ENCODE results near the gene SYCE3. TPM values are rescaled to one million over a fixed set of nuclear protein-coding genes. Genes with fewer than 3 reads are reported as not detected.

SYCE3 gene
- total RNA-seq, 2 experiments from 2014 or later, result not detected

DNA sequence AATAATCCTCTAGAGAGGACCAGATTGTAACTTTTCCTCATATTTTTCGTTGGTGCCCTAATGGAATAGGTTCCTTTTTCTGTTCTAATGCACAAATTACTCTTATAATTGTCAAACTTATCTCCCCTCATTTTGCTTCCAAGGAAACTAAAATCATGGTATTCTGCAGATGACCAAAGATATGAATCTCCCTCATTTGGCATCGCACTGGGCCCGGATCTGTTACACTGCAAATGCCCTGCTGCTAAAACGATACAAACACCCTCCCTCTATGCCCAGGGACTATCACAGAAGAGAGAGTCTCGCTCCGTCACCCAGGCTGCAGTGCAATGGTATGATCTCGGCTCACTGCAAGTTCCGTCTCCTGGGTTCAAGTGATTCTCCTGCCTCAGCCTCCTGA is 9.4 kb downstream of the SYCE3 start:
- Histone ChIP-seq H3K9me3 (ENCODE audit: low read length) (no peaks in the 10 kb centered on the region), H4K20me1 (ENCODE audit: insufficient read depth, low read length) (no peaks in the 10 kb centered on the region), H3K4me3 (ENCODE audit: low read depth, low read length, poor library complexity, severe bottlenecking) (no peak overlapping the region), H2AFZ (ENCODE audit: low read length) (no peak overlapping the region), H3K4me1 (ENCODE audit: insufficient read depth, low read length, poor library complexity, severe bottlenecking) (peaks cover 11% of the 10 kb centered on the region), H3K4me2 (ENCODE audit: low read length) (no peak overlapping the region), H3K36me3 (ENCODE audit: insufficient read depth, low read length) (no peaks in the 10 kb centered on the region), H3K27ac (ENCODE audit: low read depth, low read length, poor library complexity, severe bottlenecking) (no peak overlapping the region), H3K79me2 (ENCODE audit: insufficient read depth, low read depth, low read length) (no peaks in the 10 kb centered on the region), H3K9me2 (ENCODE audit: insufficient read depth, low read length) (no peaks in the 10 kb centered on the region)
- TF ChIP-seq EZH2phosphoT487 (IDR thresholded peaks at IDR 0.05; ENCODE audit: borderline replicate concordance, low read depth, low read length), result no peak
- TF ChIP-seq, protein P1, sequence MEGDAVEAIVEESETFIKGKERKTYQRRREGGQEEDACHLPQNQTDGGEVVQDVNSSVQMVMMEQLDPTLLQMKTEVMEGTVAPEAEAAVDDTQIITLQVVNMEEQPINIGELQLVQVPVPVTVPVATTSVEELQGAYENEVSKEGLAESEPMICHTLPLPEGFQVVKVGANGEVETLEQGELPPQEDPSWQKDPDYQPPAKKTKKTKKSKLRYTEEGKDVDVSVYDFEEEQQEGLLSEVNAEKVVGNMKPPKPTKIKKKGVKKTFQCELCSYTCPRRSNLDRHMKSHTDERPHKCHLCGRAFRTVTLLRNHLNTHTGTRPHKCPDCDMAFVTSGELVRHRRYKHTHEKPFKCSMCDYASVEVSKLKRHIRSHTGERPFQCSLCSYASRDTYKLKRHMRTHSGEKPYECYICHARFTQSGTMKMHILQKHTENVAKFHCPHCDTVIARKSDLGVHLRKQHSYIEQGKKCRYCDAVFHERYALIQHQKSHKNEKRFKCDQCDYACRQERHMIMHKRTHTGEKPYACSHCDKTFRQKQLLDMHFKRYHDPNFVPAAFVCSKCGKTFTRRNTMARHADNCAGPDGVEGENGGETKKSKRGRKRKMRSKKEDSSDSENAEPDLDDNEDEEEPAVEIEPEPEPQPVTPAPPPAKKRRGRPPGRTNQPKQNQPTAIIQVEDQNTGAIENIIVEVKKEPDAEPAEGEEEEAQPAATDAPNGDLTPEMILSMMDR (conservative IDR thresholded peaks at IDR 0.05; ENCODE audit: low read length), result no peak
- DNase-seq (ENCODE audit: low spot score), result no peak
- CTCF ChIA-PET (ENCODE audit: unreplicated experiment), result no interaction called here
- POLR2A ChIA-PET, result no interaction called here
- intact Hi-C loops (cut with micrococcal nuclease; ENCODE audit: unreplicated experiment), result no loop called here
- BruUV-seq (replicated peaks), result no TSS peak

DNA sequence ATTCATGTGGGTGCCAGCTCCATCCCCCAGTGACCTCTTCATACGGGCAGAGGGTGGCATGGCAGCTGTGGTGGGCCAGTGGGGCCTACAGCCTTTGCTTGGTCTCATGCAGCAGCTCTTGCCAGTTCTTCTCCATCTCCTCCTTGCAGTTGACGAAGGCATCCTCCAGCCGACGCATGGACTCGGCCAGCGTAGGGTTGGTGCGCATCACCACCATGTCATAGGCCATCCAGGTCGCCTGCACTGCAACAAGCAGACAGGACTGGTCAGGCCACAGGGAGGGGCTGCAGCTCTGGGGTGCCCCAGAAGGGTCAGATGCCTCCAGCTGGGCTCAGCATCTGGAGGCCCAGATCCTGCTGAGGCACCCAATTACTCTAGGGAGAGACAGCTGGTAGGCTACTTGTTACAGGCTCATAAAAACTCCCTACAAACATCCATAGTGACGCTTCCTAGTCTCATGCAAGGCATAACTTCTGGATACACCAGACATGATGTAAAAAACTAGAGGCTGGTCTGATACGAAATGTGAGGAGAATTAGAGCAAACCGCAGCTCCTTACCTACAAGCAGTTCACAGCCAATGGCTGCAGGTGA is 11.5 kb downstream of the SYCE3 start:
- DNase-seq (ENCODE audit: low spot score), result no peak
- H3K9me2 ChIP-seq (ENCODE audit: insufficient read depth, low read length), result no peaks in the 10 kb centered on the region
- CTCF ChIA-PET (ENCODE audit: unreplicated experiment), result no interaction called here
- no peak overlapping the region for H3K4me2 ChIP-seq (ENCODE audit: low read length)
- no peaks in the 10 kb centered on the region for H3K79me2 ChIP-seq (ENCODE audit: insufficient read depth, low read depth, low read length)
- no peaks in the 10 kb centered on the region for H3K9me3 ChIP-seq (ENCODE audit: low read length)
- no peaks in the 10 kb centered on the region for H3K36me3 ChIP-seq (ENCODE audit: insufficient read depth, low read length)
- no peak overlapping the region for H2AFZ ChIP-seq (ENCODE audit: low read length)
- peaks cover 19% of the 10 kb centered on the region for H3K4me1 ChIP-seq (ENCODE audit: insufficient read depth, low read length, poor library complexity, severe bottlenecking)
- intact Hi-C loops (cut with micrococcal nuclease; ENCODE audit: unreplicated experiment), result no loop called here
- no TSS peak for BruUV-seq (replicated peaks)
- H3K27ac ChIP-seq (ENCODE audit: low read depth, low read length, poor library complexity, severe bottlenecking), result no peak overlapping the region
- H4K20me1 ChIP-seq (ENCODE audit: insufficient read depth, low read length), result no peaks in the 10 kb centered on the region
- H3K4me3 ChIP-seq (ENCODE audit: low read depth, low read length, poor library complexity, severe bottlenecking), result no peak overlapping the region
- TF ChIP-seq, protein P1 (conservative IDR thresholded peaks at IDR 0.05; ENCODE audit: low read length), result no peak
- no peak for TF ChIP-seq EZH2phosphoT487 (IDR thresholded peaks at IDR 0.05; ENCODE audit: borderline replicate concordance, low read depth, low read length)
- POLR2A ChIA-PET, result no interaction called here

DNA sequence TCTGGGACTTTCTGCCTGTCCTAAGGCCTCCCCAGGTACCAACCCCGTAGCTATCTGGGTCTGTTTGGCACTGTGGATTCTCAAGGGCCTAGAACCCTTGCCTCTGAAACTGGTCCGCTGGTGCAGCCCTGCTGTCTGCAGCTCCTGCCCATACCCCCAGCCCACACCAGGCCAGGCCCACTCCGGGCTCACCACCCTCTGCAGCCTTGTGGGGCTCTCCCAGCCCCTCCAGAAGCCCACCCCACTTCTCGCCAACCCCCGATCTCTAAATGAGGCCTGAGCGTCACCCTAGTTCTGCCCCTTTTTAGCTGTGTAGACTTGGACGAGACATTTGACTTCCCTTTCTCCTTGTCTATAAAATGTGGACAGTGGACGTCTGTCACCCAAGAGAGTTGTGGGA is 12.3 kb downstream of the SYCE3 start:
- Histone ChIP-seq H3K27ac (ENCODE audit: low read depth, low read length, poor library complexity, severe bottlenecking) (no peak overlapping the region), H2AFZ (ENCODE audit: low read length) (no peak overlapping the region), H3K9me2 (ENCODE audit: insufficient read depth, low read length) (no peaks in the 10 kb centered on the region), H3K79me2 (ENCODE audit: insufficient read depth, low read depth, low read length) (no peaks in the 10 kb centered on the region), H3K4me2 (ENCODE audit: low read length) (no peak overlapping the region), H4K20me1 (ENCODE audit: insufficient read depth, low read length) (no peaks in the 10 kb centered on the region), H3K4me3 (ENCODE audit: low read depth, low read length, poor library complexity, severe bottlenecking) (no peak overlapping the region), H3K4me1 (ENCODE audit: insufficient read depth, low read length, poor library complexity, severe bottlenecking) (peaks cover 19% of the 10 kb centered on the region), H3K36me3 (ENCODE audit: insufficient read depth, low read length) (no peaks in the 10 kb centered on the region), H3K9me3 (ENCODE audit: low read length) (no peaks in the 10 kb centered on the region)
- DNase-seq (ENCODE audit: low spot score), result no peak
- ChIA-PET CTCF (ENCODE audit: unreplicated experiment) (no interaction called here), POLR2A (no interaction called here)
- no TSS peak for BruUV-seq (replicated peaks)
- TF ChIP-seq, protein P1 (conservative IDR thresholded peaks at IDR 0.05; ENCODE audit: low read length), result no peak
- no peak for TF ChIP-seq EZH2phosphoT487 (IDR thresholded peaks at IDR 0.05; ENCODE audit: borderline replicate concordance, low read depth, low read length)
- intact Hi-C loops (cut with micrococcal nuclease; ENCODE audit: unreplicated experiment), result no loop called here

Measured in OCI-LY7 (cell line).